GM13977 (cell line): Measurements from ENCODE around the gene CELF5.

ENCODE experiments used
- DNase-seq: peaks from one replicate; pipeline ENCODE4 v3.0.0; 2012; ENCODE audit warnings: low spot score
- in situ Hi-C: fragments of 300-500 bp; cut with MboI; formaldehyde crosslinking; loops from one replicate; pipeline ENCODE4 v1.12.0; 2022; ENCODE audit warnings: low sequenced_read_pairs, low pct_unique_long_range_greater_than_20kb, mixed read lengths, inconsistent platforms; ENCODE audit not compliant: unreplicated experiment
- TF ChIP-seq, protein P1 (sequence below): IDR thresholded peaks from 2 replicates; pipeline ENCODE4 v1.5.1; 2012; ENCODE audit warnings: mild to moderate bottlenecking, control low read depth; ENCODE audit not compliant: insufficient read depth; ENCODE audit errors: extremely low read depth, missing control alignments

CELF5 gene

DNA sequence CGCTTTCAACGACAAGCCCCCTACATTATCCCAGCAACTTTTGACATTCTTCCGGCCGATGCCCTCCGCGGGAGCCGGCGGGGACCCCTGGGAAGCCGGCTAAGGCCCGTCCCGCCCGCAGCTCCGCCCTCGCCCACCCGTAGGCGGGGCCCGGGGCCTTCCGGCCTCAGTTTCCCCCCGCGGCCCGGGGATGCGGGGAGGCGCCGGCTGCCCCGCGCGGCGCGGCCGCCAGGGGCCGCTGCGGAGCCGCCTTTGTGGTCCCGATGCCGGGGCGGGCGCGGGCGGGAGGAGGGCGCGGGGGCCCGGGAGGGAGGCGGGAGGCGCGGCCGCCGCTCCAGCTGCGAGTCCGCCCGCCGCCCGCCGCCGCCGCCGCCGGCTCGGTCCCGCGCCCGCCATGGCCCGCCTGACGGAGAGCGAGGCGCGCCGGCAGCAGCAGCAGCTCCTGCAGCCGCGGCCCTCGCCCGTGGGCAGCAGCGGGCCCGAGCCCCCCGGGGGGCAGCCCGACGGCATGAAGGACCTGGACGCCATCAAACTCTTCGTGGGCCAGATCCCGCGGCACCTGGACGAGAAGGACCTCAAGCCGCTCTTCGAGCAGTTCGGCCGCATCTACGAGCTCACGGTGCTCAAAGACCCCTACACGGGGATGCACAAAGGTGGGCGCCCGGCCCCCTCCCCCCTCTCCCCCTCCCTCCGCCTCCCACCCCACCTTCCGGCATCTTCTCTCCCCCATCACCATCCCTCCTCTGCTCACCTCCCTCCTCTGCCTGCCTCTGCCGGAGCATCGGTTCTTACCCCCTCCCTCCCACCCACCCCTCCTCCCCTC, at the start of gene CELF5:
TSS of gene CELF5 (plus strand) at position 316 of the 823 bp plus-strand sequence. CDS start at position 395, 79 bp downstream.
- DNase-seq, result peak; percentile 91
- TF ChIP-seq, protein P1, sequence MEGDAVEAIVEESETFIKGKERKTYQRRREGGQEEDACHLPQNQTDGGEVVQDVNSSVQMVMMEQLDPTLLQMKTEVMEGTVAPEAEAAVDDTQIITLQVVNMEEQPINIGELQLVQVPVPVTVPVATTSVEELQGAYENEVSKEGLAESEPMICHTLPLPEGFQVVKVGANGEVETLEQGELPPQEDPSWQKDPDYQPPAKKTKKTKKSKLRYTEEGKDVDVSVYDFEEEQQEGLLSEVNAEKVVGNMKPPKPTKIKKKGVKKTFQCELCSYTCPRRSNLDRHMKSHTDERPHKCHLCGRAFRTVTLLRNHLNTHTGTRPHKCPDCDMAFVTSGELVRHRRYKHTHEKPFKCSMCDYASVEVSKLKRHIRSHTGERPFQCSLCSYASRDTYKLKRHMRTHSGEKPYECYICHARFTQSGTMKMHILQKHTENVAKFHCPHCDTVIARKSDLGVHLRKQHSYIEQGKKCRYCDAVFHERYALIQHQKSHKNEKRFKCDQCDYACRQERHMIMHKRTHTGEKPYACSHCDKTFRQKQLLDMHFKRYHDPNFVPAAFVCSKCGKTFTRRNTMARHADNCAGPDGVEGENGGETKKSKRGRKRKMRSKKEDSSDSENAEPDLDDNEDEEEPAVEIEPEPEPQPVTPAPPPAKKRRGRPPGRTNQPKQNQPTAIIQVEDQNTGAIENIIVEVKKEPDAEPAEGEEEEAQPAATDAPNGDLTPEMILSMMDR, result peak; percentile 74
- in situ Hi-C loops, result no loop called here

DNA sequence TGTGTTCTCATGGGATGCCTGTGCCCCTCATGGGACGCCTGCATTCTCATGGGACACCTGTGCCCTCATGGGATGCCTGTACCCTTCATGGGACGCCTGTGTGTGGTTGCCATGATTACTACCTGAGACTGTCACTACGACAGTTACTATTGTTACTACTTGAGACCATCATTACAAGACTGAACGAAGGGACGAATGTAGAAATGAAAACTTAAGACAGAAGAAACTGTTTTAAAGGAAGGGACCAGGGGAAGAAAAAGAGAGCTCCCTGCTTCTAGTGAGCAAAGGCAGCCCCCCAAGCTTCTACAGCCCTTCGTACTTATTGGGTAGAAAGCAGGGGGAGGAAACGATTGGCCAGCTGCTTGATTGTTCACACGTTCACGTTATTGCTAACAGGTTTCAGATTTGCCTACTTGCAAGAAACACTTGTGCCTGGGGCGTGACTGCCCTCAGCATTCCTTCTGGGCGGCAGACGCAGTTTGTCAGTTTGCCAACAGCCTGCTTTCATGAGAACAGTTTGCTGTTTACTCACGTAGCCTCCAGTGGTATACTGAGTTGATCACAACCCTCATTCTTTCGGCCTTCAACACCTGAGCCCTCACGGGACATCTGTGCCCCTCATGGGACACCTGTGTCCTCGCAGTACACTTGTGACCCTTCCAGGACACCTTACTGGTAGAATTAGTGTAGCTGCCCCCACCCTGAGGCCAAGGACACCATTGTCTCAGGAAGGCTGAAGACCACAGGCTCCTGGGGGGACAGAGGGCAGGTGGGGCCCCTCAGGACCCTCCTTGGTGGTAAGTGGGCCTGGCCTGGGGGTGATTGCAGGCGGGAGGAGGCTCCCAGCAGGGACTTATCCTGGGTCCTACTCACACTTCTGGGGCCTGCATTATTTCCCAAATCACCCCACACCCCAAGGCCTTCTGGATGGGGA, 48.4 kb upstream of the CELF5 start:
- in situ Hi-C loops, result no loop called here
- TF ChIP-seq, protein P1, result no peak
- DNase-seq, result no peak

DNA sequence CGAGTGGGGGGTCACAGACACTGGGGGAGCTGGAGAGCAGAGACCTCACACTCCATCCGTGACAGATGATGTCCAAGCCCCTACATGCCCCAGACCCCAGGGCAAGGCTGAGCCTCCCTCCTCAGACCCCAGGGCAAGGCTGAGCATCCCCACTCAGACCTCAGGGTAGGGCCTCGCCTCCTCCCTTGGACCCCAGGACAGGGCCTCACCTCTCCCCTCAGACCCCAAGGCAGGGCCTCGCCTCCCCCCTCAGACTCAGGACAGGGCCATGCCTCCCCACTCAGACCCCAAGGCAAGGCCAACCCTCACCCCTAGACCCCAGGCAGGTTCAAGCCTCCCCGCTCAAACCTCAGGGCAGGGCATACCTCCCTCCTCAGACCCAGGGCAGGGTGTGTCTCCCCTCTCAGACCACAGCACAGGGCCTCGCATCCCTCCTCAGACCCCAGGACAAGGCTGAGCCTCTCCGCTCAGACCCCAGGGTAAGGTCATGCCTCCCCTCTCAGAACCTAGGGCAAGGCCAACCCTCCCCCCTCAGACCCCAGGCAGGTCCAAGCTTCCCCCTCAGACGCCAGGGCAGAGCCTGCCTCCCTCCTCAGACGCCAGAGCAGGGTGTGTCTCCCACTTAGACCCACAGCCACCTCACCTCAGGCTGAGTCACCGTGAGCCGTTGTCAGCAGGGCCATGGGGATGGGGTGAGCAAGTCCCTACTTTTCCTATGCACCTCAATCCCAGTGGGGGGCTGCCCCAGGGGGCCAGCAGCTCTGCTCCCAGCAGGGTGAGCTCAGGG, 47.6 kb upstream of the CELF5 start:
- DNase-seq, result peak; percentile 50
- in situ Hi-C loops, result no loop called here
- TF ChIP-seq, protein P1, result no peak

DNA sequence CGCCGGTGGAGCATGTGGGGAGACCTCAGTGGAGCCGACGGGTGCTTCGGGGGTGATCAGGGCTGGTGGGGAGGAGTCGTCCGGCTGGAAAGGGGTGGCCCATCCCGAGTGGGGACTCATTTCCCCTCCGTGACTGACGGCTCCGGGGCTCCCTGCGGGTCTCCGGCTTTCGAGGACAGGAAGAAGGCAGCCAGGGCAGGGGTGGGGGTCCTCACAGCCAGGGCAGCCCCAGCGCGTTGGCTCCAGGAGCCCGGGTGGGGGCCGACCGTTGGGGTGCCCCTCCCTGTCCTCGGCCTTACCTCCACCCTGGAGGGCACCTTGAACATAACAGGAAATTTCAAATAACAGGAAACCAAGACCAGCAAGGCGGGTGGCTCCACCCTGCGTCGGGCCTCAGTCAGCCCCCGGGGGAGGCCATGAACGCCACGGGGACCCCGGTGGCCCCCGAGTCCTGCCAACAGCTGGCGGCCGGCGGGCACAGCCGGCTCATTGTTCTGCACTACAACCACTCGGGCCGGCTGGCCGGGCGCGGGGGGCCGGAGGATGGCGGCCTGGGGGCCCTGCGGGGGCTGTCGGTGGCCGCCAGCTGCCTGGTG, 46.0 kb upstream of the CELF5 start, which contains the start of gene S1PR4:
TSS of gene S1PR4 (plus strand) at position 393 of the 596 bp plus-strand sequence. CDS start at position 417, 24 bp downstream.
- in situ Hi-C loops, result no loop called here
- TF ChIP-seq, protein P1, result no peak
- DNase-seq, result peak; percentile 81

DNA sequence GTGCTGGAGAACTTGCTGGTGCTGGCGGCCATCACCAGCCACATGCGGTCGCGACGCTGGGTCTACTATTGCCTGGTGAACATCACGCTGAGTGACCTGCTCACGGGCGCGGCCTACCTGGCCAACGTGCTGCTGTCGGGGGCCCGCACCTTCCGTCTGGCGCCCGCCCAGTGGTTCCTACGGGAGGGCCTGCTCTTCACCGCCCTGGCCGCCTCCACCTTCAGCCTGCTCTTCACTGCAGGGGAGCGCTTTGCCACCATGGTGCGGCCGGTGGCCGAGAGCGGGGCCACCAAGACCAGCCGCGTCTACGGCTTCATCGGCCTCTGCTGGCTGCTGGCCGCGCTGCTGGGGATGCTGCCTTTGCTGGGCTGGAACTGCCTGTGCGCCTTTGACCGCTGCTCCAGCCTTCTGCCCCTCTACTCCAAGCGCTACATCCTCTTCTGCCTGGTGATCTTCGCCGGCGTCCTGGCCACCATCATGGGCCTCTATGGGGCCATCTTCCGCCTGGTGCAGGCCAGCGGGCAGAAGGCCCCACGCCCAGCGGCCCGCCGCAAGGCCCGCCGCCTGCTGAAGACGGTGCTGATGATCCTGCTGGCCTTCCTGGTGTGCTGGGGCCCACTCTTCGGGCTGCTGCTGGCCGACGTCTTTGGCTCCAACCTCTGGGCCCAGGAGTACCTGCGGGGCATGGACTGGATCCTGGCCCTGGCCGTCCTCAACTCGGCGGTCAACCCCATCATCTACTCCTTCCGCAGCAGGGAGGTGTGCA, 45.3 kb upstream of the CELF5 start:
- in situ Hi-C loops, result no loop called here
- peak; percentile 64 for DNase-seq
- TF ChIP-seq, protein P1, result no peak
